Stimulated activated naive CD8-positive, alpha-beta T cell treated with anti-CD3 and anti-CD28 coated beads, Interleukin-15, Interleukin-2, amounts not matched to agents 100 ng/mL and 50 ng/mL, for 24 hours (primary cell): Measurements from ENCODE around the gene TSPAN15.
"Not testable (repeated sequence)": the region's sequence is repeated elsewhere in the genome, so short reads cannot be mapped to it uniquely, and the experiment has no call there.

ENCODE experiments used
- H3K27ac Mint-ChIP-seq: one replicate; pipeline ENCODE4 v1.8.0; 2021; ENCODE audit warnings: mild to moderate bottlenecking, mixed read lengths
- H3K27me3 Mint-ChIP-seq: one replicate; pipeline ENCODE4 v1.8.0; 2021; ENCODE audit warnings: mixed read lengths
- H3K36me3 Mint-ChIP-seq: one replicate; pipeline ENCODE4 v1.8.0; 2021; ENCODE audit warnings: low read depth, mixed read lengths
- H3K4me1 Mint-ChIP-seq: one replicate; pipeline ENCODE4 v1.8.0; 2021; ENCODE audit warnings: low read depth, mixed read lengths
- H3K4me3 Mint-ChIP-seq: one replicate; pipeline ENCODE4 v1.8.0; 2021; ENCODE audit warnings: mild to moderate bottlenecking, mixed read lengths
- H3K9me3 Mint-ChIP-seq: one replicate; pipeline ENCODE4 v1.8.0; 2021; ENCODE audit warnings: mixed read lengths

The TSPAN15 gene

GRCh38 chr10:69449841-69450240 lies 1.4 kb upstream of the TSPAN15 start:
- H3K36me3 Mint-ChIP-seq, result no peaks in the 10 kb centered on the region
- peaks cover 18% of the 10 kb centered on the region for H3K27me3 Mint-ChIP-seq
- no peak overlapping the region for H3K4me3 Mint-ChIP-seq
- H3K4me1 Mint-ChIP-seq, result peaks cover 15% of the 10 kb centered on the region
- no peaks in the 10 kb centered on the region for H3K9me3 Mint-ChIP-seq
- no peak overlapping the region for H3K27ac Mint-ChIP-seq

GRCh38 chr10:69450395-69450794 lies 870 bp upstream of the TSPAN15 start:
- H3K36me3 Mint-ChIP-seq, H3K27ac Mint-ChIP-seq, H3K9me3 Mint-ChIP-seq, H3K4me3 Mint-ChIP-seq: not testable (repeated sequence)
- peaks cover 18% of the 10 kb centered on the region for H3K27me3 Mint-ChIP-seq
- H3K4me1 Mint-ChIP-seq, result peaks cover 15% of the 10 kb centered on the region

GRCh38 chr10:69451784-69452251 lies 553 bp downstream of the TSPAN15 start:
- peaks cover 17% of the 10 kb centered on the region for H3K4me1 Mint-ChIP-seq
- H3K27me3 Mint-ChIP-seq, result peaks cover 18% of the 10 kb centered on the region
- no peak overlapping the region for H3K27ac Mint-ChIP-seq
- H3K36me3 Mint-ChIP-seq, result no peaks in the 10 kb centered on the region
- H3K4me3 Mint-ChIP-seq, result peak overlapping the region; percentile 81
- no peaks in the 10 kb centered on the region for H3K9me3 Mint-ChIP-seq

- H3K27me3 Mint-ChIP-seq, result peaks cover 18% of the 10 kb centered on the region
- H3K4me3 Mint-ChIP-seq, result peak overlapping the region; percentile 12
Measured at GRCh38 chr10:69452676-69453415, 1.6 kb downstream of the TSPAN15 start.

GRCh38 chr10:69453795-69454194 lies 2.5 kb downstream of the TSPAN15 start:
- Mint-ChIP-seq H3K4me1 (peaks cover 22% of the 10 kb centered on the region), H3K36me3 (no peaks in the 10 kb centered on the region), H3K27ac (no peak overlapping the region), H3K4me3 (no peak overlapping the region), H3K9me3 (no peaks in the 10 kb centered on the region), H3K27me3 (peaks cover 18% of the 10 kb centered on the region)

More at GRCh38 chr10:69452676-69453415, 1.6 kb downstream of the TSPAN15 start:
- Mint-ChIP-seq H3K36me3 (no peaks in the 10 kb centered on the region), H3K4me1 (peaks cover 22% of the 10 kb centered on the region), H3K27ac (no peak overlapping the region), H3K9me3 (no peaks in the 10 kb centered on the region)

- H3K36me3 Mint-ChIP-seq, result no peaks in the 10 kb centered on the region
- H3K27me3 Mint-ChIP-seq, result peaks cover 15% of the 10 kb centered on the region
- no peaks in the 10 kb centered on the region for H3K9me3 Mint-ChIP-seq
- no peak overlapping the region for H3K4me3 Mint-ChIP-seq
- H3K27ac Mint-ChIP-seq, result no peak overlapping the region
- H3K4me1 Mint-ChIP-seq, result peaks cover 22% of the 10 kb centered on the region
Measured at GRCh38 chr10:69455006-69455763, 3.9 kb downstream of the TSPAN15 start.

GRCh38 chr10:69456880-69457693 lies 5.8 kb downstream of the TSPAN15 start:
- peaks cover 11% of the 10 kb centered on the region for H3K4me1 Mint-ChIP-seq
- no peaks in the 10 kb centered on the region for H3K9me3 Mint-ChIP-seq
- H3K27ac Mint-ChIP-seq, result no peak overlapping the region
- no peaks in the 10 kb centered on the region for H3K36me3 Mint-ChIP-seq
- peaks cover 13% of the 10 kb centered on the region for H3K27me3 Mint-ChIP-seq
- no peak overlapping the region for H3K4me3 Mint-ChIP-seq

- H3K4me1 Mint-ChIP-seq, result peaks cover 7% of the 10 kb centered on the region
- H3K27me3 Mint-ChIP-seq, result peaks cover 7% of the 10 kb centered on the region
- H3K4me3 Mint-ChIP-seq, result no peak overlapping the region
- no peaks in the 10 kb centered on the region for H3K36me3 Mint-ChIP-seq
- H3K27ac Mint-ChIP-seq, result no peak overlapping the region
- no peaks in the 10 kb centered on the region for H3K9me3 Mint-ChIP-seq
Measured at GRCh38 chr10:69457771-69458237, 6.5 kb downstream of the TSPAN15 start.

GRCh38 chr10:69458430-69459100 lies 7.3 kb downstream of the TSPAN15 start:
- no peaks in the 10 kb centered on the region for H3K9me3 Mint-ChIP-seq
- H3K4me1 Mint-ChIP-seq, result peaks cover 7% of the 10 kb centered on the region
- no peak overlapping the region for H3K27ac Mint-ChIP-seq
- H3K27me3 Mint-ChIP-seq, result peaks cover 1% of the 10 kb centered on the region
- no peak overlapping the region for H3K4me3 Mint-ChIP-seq
- H3K36me3 Mint-ChIP-seq, result no peaks in the 10 kb centered on the region

GRCh38 chr10:69459101-69459790 lies 8.0 kb downstream of the TSPAN15 start:
- no peaks in the 10 kb centered on the region for H3K36me3 Mint-ChIP-seq
- H3K4me3 Mint-ChIP-seq, result no peak overlapping the region
- H3K27me3 Mint-ChIP-seq, result no peaks in the 10 kb centered on the region
- H3K4me1 Mint-ChIP-seq, result peaks cover 7% of the 10 kb centered on the region
- no peak overlapping the region for H3K27ac Mint-ChIP-seq
- H3K9me3 Mint-ChIP-seq, result no peaks in the 10 kb centered on the region

GRCh38 chr10:69459893-69460575 lies 8.8 kb downstream of the TSPAN15 start:
- Mint-ChIP-seq H3K36me3 (no peaks in the 10 kb centered on the region), H3K4me1 (peaks cover 10% of the 10 kb centered on the region)

GRCh38 chr10:69460576-69461242 lies 9.4 kb downstream of the TSPAN15 start:
- Mint-ChIP-seq H3K4me3 (no peak overlapping the region), H3K27ac (no peak overlapping the region), H3K27me3 (no peaks in the 10 kb centered on the region), H3K9me3 (no peaks in the 10 kb centered on the region), H3K4me1 (peaks cover 16% of the 10 kb centered on the region), H3K36me3 (no peaks in the 10 kb centered on the region)

More at GRCh38 chr10:69459893-69460575, 8.8 kb downstream of the TSPAN15 start:
- Mint-ChIP-seq H3K27me3 (no peaks in the 10 kb centered on the region), H3K9me3 (no peaks in the 10 kb centered on the region), H3K27ac (no peak overlapping the region), H3K4me3 (no peak overlapping the region)
